ENCODE results near the gene ARHGAP45. TPM values are rescaled to one million over a fixed set of nuclear protein-coding genes. Genes with fewer than 3 reads are reported as not detected.
A peak's percentile ranks its signal among the peaks of the same experiment; 100 is the strongest.

ARHGAP45 gene
- total and polyA plus RNA-seq, 9 of the 15 experiments (the other 6 are each of a cell fraction or from before 2014, with no cell fraction given) = 0.08 to 22.1 (median 4.2) TPM

- DNase-seq (ENCODE audit: extremely low read depth in 1 of 4, low spot score in 3 of 4) = no peak
- Histone ChIP-seq H3K27ac (ENCODE audit: extremely low read depth, low read depth, low read length) (no peak overlapping the region), H3K4me2 (ENCODE audit: insufficient read depth, low read length) (no peak overlapping the region), H3K4me3 (no peak overlapping the region), H4K20me1 (replicated peaks; ENCODE audit: control insufficient read depth, insufficient read depth, low read length) (no peaks in the 10 kb centered on the region), H3K27me3 (ENCODE audit: control insufficient read depth in 2 of 2, insufficient read depth in 2 of 2, low read length in 2 of 2) (no peaks in the 10 kb centered on the region), H3K9me1 (ENCODE audit: control insufficient read depth, insufficient read depth, low read length) (no peaks in the 10 kb centered on the region), H3K9ac (ENCODE audit: insufficient read depth in 1 of 2, low read depth in 2 of 2, low read length in 2 of 2) (peak overlapping the region in 1 of 2 experiments; percentile 6; a peak in 1 of 4 replicates), H3K36me3 (ENCODE audit: control insufficient read depth, insufficient read depth, low read length) (peaks cover 70% of the 10 kb centered on the region; the same call in 2 of the 3 replicates), H3K4me1 (replicated peaks in 1 of 2; ENCODE audit: control insufficient read depth in 2 of 2, insufficient read depth in 2 of 2, low read length in 2 of 2) (peaks cover 9 to 85% of the 10 kb centered on the region in 2 experiments), H2AFZ (ENCODE audit: low read depth, low read length) (no peak overlapping the region), H3K9me3 (replicated peaks; ENCODE audit: control insufficient read depth, insufficient read depth, low read depth, low read length) (no peaks in the 10 kb centered on the region), H3K79me2 (ENCODE audit: control insufficient read depth, insufficient read depth, low read length) (peaks cover 7% of the 10 kb centered on the region; the same call in 2 of the 3 replicates)
- no peak for FAIRE-seq
- TF ChIP-seq EZH2 (IDR thresholded peaks at IDR 0.05; ENCODE audit: borderline replicate concordance, low read depth, low read length) (no peak), POLR2G (IDR thresholded peaks at IDR 0.05; ENCODE audit: low read depth, low read length) (peak; percentile 63)
- CTCF ChIA-PET (ENCODE audit: low intra/inter-chr PET ratio) = interaction anchor here (3.8 kb wide), 1 partner anchor 129 kb away, joined by 21 read pairs; the partner anchor contains the start of gene ATP5F1D
- ATAC-seq = no peak
- in situ Hi-C loops (cut with MboI) (no loop called here), intact Hi-C loops (cut with micrococcal nuclease) (loop anchor here (5.0 kb wide), 1 partner anchor 81 kb away; no protein-coding TSS in a partner anchor)
- no TSS peak for BruUV-seq (replicated peaks)
- POLR2A ChIA-PET = interaction anchor here (0.7 to 1.0 kb wide), 3 partner anchors 20 to 110 kb away, joined by 4 to 5 read pairs (median 4); no protein-coding TSS in a partner anchor
- WGBS (ENCODE audit: insufficient coverage, low coverage, missing lambda C conversion rate) = 86% methylated on average over 14 of the region's 18 CpGs
Measured at GRCh38 chr19:1110809-1111640, 44.1 kb downstream of the ARHGAP45 start.
